Effector CD8-positive, alpha-beta T cell (primary cell): Measurements from ENCODE around the gene PDZD2.

Source experiments
- DNase-seq: peaks from one replicate; lab custom pipeline; 2025; lab: John Stamatoyannopoulos, UW

Gene PDZD2

DNA sequence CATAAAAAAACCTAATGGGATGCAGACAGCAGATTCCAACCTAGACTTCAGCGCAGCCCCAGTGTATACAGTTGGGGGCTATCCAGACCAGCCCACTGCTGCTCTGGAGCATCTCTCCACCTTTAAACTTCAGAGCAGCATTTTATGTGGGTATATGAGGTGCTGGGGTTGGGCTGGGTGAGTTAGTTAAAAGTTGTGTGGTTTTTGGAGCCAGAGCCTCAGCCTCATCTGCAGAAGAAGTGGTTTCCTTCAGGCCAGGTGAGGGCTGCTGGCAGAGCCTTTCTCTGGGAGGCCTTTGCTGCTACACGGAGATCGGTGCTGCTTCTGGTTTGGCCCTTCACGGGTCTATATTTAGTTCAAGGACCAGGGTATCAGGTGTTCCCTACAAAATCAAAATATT is 228.3 kb downstream of the PDZD2 start:
- DNase-seq: no peak

DNA sequence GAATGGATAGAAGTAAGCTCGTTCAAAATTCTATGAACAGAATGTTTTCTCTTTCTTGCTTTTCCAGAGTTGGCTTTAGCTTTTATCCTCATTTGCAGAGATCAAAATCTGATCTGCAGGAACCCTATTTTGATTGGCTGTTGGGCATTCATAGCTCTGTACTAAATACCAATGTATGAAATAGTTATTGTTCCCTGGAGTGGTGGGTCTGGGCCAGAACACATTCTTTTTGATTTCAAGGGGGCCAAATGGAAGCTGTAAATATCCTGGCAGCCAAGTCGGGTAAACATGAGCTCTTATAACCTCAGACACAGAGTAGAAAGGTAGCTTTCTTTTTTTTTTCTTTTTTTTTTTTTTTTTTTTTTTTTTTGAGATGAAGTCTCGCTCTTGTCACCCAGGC is 241.5 kb downstream of the PDZD2 start:
- DNase-seq: no peak

DNA sequence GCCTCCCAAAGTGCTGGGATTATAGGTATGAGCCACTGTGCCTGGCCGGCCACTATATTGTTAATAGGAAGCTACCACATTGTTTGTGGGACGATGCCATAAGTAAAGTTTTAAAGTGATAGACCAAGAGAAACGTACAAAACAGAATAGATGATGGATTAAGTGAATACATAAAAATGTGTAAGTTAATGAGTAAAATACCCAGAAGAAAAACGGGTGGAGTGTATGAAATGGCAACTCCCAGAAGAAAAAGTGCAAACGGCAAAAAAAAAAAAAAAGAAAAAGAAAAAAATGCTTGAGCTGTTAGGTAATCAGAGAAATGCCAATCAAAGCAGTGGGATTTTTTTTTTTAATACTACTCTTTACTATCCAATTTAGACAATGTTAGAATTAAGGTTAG is 246.0 kb downstream of the PDZD2 start:
- DNase-seq: no peak

DNA sequence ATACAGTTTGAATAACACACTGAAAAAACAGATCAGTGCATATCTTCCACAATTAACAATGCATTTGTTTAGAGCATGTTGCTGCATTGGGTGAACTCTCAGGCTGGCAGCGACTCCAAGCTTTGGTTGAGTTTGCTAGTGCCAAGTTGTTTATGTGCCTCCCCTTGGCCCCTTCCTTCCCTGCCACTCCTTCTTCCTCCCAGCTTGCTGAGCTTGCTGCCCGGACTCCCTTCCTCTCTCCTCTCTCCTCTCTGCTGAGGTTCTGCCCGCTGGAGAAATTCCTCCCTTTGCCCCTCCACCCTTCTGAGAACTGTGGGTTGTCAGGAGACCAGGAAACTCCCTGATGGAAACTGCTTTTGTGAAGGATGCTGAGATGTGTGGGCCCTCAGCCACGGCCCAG is 247.3 kb downstream of the PDZD2 start:
- DNase-seq: no peak

DNA sequence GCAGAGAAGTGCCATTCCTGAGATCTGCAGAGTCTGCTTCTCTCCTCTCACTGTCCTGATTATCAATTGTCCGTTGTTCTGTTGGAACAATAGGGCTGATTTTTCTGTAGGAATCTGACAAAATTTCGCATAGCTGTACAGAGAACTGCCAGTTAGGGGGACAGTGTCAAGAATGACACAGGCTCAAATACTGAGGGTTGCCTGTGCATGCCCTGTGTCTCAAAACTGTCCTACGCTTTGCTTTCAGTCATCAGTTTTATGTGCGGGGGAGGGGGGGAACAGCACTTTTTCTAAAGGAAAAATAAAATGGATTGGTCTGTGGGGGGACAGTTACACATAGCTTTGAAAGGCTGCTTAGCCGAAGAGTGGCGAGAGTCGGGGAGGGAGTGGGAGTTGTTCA is 248.6 kb downstream of the PDZD2 start:
- no peak for DNase-seq

DNA sequence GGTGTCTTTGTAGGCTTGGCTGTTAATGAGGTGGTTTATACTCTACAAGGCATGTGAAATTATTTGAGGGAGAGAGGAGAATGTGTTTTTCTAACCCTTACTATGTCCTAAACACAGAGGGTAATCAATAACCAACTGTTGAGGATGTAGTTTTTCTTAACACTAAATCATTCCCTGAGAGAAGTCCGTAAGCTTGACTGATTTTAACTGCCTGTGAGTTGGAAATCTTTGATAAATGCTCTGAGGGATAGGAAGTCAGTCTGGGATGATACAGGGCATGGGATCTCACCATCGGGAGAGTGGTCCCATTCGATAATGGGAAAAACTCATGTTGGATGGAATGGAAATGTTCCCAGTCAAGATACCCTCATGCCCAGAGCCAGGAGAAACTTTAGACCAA is 249.6 kb downstream of the PDZD2 start:
- DNase-seq: no peak

DNA sequence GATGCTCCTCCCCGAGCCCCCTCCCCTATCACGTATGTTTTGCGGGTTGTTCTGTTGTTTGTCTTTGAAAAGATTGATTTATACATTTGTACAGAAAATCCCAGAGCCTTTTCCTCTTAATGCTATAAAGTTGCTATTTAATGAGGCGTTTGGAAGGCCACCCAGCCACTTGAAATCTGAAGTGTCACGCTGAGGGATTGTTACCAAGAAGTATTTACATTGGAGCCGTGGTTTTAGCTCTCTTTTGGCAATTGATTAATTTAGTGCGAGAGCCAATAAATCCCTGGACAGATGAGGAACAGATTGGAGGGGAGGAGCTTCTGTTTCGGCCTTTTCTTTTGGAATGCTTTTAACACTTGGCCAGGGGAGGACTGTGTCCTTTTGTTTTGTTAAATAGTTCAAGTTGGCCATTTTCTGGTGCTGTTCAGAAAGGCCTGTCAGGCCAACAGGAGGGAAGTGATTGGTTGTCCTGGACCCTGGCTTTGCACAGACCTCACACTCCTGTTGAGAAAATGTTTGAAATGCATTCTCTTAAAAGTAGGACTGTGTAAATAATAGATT is 250.2 kb downstream of the PDZD2 start:
- no peak for DNase-seq

DNA sequence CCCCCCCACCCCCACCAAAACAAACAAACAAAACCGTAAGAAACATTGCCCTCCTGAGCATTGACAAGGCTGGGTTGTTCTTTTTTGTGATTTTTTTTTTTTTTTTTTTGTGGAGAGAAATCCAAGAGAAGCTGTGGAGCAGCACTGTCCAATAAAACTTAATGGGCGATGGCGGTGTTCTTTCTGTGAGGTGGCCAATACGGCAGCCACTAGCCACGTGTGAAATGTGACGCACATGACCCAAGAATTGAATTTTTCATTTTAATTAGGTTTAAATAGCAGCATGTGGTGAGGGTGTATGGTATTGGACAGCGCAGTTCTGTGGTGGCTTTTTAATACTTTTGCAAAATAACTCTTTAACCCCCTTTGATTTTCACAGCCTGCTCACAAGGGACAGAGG is 251.1 kb downstream of the PDZD2 start:
- no peak for DNase-seq

DNA sequence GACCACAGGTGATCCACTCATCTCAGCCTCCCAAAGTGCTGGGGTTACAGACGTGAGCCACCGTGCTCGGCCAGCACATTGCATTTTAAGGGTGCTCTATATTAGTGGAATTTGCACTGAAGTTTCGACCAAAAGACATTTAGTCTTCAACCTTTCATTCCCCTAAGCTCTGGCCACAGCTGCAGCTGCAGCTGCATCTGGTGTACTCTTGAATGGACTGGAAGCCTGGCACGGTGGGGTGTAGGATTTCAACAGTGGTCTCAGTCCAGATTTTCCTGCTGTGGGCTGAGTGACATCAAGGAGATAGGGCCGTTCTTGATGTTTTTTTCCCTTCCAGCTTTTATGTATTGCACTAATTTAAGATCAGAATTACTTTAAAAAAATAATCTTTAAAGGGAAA is 255.2 kb downstream of the PDZD2 start:
- no peak for DNase-seq

DNA sequence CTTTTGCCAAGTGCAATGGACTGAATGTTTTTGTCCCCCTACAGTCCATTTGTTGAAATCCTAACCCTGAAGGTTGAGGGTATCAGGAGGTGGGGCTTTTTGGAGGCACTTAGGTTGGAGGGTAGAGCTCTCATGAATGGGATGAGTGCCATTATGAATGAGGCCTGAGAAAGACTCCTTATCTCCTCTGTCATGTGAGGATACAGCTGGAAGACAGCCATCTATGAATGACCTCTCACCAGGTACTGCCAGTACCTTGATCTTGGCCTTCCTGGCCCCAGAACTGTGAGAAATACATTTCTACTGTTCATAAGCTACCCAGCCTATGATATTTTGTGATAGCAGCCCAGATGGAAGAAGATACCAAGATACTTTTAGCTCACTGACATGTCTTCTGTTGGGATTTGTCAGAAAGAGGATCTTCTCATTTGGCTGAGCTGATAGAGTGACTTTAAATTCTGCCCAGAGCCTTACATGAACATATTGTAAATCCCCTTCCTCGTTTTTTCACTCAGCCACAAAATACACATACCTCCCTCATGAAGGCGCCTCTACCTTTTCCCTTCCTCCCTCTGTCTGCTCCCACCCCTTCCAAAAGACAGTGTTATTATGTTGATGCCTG is 256.4 kb downstream of the PDZD2 start:
- DNase-seq: no peak

DNA sequence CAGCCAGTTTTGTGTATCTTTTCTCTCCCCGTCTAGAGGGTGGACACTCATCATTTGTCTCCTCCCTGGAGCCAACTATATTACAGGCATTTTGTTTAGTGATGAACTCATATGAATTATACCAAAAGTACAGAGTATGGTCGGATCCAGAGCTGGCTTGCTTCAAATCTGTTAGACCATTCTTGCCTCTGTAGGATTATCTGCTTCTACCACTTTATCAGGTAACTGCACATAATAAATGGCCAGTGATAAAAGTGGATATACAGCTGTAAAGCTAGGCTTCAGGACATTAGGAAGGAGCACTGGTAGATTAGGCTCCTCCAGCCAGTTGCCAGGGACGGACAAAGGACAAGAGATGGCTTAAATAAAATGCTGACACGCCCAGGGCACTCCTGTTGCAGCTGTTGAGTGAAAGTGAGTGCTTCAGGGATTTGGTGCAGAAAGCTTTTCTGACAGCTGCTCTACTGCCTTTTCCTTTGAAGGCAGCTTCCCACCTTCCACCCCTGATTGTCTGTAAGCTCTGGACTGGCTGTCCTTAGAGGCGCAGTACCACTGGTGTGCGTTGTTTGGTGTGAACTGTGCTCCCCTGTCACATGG is 259.2 kb downstream of the PDZD2 start:
- no peak for DNase-seq

DNA sequence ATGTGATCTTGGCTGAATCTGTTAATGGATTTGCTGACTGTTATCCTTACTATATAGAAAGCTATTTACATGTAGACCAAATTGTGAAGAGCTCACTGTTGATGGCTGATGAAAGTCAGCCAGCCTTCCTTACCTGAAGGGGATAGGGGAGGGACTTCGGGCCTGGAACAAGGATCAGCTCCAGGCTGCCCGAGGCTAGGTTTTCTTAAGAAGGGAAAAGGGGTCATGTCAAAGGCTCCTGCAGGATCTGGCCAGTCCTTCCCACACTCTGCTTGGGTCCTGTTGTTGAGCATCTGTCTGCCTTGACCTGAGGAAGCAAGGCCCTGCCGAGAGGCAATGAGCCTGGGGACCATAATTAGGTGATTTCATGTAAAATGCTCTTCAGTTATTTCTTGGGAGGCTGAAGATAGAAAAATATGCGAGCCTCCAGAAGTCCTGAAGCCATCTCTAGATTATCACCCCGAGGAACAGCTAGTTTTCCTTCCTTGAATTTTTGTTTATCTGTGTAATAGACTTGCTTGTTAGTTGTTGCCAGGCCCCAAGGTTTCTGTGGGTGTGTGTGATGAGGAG is 261.4 kb downstream of the PDZD2 start:
- no peak for DNase-seq

DNA sequence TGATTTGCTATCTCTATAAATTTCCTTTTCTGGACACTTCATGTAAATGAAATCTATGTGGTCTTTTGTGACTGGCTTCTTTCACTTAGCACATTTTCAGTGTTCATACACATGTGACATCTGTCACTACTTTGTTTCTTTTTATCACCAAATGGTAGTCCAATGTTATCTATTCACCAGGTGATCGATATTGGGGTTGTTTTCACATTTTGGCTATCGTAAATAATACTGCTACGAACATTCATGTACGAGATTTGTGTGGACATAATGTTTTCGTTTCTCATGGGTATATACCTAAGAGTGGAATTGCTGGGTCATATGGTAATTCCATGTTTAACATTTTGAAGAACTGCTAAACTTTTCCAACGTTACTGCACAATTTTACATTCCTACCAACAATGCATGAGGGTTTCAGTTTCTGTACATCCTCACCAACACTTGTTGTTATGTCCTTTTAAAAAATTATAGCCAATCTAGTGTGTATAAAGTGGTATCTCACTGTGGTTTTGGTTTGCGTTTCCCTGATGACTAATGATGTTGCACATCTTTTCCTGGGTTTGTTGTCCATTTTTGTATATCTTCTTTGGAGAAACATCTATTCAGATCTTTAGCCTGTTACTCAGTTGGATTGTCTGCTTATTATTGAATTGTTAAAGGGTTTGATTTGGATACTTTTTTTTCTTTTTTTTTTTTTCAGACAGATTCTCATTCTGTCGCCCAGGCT is 263.0 kb downstream of the PDZD2 start:
- DNase-seq: no peak

DNA sequence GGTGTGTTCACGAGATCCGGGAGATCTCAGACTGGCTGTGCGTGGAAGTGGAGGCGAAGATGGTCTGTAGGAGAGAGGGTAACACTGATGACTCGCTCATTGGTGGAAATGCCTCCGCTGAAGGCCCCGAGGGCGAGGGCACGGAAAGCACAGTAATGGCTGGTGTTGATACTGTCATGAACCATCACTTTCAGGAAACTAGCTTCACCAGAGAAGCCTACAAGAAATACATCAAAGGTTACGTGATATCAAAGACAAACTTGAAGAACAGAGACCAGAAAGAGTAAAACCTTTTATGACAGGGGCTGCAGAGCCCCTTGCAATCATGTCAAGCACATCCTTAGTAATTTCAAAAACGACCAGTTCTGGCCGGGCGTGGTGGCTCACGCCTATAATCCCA is 269.5 kb downstream of the PDZD2 start:
- no peak for DNase-seq

DNA sequence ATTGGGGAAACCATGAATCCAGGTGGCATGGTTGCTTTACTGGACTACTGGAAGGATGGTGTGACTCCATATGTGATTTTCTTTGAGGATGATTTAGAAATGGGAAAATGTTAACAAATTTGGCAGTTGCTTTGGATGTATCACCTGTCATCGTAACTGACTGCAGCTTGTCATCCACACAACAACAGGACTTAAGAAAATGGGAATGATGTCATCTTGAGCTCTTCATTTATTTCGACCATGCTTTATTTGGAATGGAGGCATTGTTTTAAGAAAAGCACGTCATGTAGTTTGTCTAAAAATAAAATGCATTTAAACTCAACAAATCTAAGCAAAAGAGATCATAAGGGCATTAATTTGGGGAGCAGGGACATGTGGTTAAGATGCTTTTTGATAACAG is 270.1 kb downstream of the PDZD2 start:
- no peak for DNase-seq

DNA sequence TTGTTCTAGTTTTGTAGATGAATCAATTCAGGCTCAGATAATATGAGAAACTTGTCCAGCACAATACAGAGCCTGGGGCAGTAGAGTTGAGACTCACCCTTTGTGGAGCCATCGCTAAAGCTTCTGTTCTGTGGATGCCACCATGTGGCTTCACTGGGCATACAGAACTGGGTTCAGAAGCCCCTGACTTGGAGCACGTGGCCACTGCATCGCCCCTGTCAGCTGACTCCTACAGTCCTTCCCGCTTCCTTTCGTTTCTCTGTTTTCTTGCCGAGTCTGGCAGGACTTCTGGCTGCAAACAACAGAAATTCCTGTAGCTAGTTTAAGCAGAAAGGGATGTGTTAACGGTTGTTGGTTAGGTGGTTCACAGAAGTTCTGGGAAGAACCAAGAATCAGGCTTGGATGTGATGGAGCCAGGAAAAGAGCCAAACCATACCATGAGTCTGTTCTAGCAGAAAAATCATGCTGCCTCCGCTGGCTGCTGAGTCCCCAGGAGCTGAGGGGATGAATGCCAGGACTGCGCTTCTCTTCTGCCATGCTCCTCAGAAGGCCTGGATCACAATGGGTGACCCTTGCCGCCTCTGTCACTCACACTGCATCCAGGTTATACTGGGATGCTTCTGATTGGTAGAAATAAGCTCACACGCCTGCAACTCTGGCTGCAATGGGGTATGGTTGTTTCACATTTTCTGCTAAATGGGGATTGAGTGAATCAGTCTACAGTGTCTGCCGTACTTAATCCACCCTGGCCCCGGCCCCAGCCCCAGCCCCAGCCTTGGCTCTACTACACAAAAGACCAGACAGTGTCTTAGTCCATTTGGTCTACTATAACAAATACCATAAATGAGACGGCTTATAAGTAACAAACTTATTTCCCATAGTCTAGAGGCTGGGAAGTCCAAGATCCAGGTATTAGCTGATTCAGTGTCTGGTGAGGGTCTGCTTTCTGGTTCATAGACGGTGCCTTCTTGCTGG is 272.6 kb downstream of the PDZD2 start:
- DNase-seq: no peak

DNA sequence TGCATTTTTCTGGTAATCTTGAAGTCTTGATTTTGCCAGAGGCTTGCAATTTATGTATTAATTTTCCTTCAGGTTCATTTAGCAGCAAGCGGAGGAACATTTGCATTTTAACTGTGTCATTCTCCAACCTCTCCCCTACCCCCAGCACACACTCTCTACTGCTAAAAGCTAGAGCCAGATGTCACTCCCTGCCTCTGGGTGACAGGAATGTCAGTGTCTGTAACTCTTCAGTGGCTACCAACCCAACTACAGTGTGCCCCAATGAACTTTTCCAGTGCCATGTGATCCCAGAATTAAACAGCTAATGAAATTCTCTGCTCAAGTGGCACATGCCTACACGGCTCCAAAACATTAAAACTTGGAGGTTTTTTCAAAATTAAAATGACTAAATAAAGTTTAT is 274.9 kb downstream of the PDZD2 start:
- no peak for DNase-seq

DNA sequence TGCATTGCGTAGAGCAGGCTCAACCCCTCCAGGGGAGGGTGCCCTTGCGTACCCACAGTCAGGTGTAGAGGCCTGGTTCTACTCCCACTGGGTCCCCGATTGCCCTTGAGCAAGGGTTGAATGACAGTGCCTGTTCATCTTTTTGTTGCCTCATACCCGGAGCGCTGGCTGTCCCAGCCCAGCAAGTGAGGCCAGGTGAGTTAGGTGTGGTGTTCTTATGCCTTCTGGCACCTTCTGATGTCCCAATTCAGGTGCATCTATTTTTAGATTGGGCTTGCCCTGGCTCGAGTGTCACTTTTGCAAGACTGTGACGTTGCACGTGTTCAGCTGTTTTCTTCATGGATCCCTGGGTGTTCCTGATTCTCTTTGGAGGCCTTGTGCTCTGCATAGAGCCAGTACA is 277.4 kb downstream of the PDZD2 start:
- DNase-seq: no peak

DNA sequence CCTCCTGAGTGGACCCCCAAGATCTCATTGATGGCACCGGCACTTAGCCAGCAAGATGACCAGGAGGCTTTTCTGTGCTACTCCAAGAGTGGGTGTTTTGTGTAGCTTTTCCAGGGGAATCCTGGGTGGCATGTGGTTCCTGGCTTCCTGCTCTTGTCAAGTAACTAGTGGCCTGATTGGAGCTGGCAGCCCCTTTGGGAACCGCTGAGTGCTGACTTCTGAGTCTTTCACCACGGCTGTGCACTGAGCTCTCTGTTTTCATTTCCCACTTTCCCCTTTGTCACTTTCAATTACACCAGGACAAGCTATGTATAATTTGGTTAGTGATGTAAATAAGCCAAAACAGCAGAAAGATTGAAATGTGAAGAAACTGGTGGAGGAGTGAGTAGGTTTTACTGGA is 279.8 kb downstream of the PDZD2 start:
- no peak for DNase-seq

DNA sequence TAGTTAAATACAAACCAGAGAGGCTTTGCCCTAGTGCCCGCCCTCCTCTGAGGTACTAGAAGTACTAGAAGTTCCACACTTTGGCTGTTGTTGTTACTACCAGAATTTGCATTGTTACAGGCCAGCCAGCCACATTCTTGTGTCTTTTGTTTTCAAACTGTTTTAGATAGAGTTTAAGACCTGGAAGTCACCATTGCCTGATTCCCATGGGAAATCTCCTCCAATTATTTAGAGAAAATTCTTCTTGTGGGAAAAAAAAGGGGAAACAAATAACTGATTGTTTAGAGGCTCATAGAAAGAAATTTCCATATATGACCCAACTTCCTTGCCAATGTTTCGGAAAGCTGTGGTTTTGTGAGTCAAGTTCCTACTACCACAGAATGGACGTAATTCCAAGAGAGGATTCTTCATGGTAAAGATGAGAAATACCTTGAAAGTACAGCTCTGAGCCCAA is 282.9 kb downstream of the PDZD2 start:
- no peak for DNase-seq

DNA sequence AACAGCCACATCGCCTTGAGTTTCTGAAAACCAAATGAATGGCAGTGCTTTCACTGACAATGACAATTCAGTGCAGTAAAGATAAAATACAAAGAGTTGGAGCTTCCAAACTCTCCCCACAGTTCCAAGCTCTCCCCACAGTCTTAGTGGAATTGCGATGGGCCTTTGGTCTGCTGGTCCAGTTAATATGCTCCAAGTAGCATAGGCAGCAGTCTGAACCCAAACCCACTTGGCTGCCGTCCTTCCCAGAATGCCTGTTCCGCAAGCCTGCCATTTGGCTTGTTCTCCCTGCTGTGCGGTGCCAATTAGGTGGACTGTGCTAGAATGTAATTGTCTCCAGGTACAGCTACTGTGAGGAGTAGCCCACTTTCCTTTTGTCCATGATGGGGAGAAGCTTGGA is 285.1 kb downstream of the PDZD2 start:
- DNase-seq: no peak

DNA sequence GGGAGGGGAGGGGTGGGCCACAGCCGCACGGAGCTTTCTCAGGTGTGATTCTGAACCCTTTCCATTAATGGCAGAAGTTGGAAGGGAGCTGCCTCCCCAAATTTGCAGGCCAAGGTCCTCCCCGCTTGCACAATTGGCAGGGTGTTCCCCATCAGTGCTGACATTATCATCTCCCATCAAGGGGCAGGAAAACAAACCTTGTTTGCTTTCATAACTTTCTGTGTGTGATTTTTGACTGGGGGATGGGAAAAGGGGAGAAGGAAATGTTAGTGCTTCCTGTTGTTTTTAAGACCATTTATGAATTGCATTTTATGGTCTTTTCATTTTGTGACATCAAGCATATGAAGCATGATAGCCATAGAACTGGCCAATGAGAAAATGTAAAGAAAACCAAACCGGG is 292.9 kb downstream of the PDZD2 start:
- DNase-seq: no peak
